Endothelial cell of umbilical vein (primary cell): ENCODE data around the gene SARS1.

Source experiments
- JUN ChIP-seq: IDR thresholded peaks from 2 replicates; pipeline ENCODE4 v1.6.1; 2011; ENCODE audit warnings: borderline replicate concordance, low read depth; ENCODE audit not compliant: insufficient read length, insufficient read depth
- MYC ChIP-seq: IDR thresholded peaks from one replicate; pipeline ENCODE4 v1.6.1; 2011; ENCODE audit warnings: mild to moderate bottlenecking, low read depth, low read length
- POLR2A ChIP-seq: IDR thresholded peaks from 2 replicates; pipeline ENCODE4 v1.6.1; 2012; ENCODE audit warnings: low read depth, mild to moderate bottlenecking, control low read depth, low read length
- POLR2AphosphoS5 ChIP-seq: IDR thresholded peaks from 2 replicates; pipeline ENCODE4 v1.6.1; 2012; ENCODE audit warnings: low read depth, mild to moderate bottlenecking, control low read depth, low read length, moderate library complexity; ENCODE audit not compliant: insufficient read depth
- TF ChIP-seq, protein P1 (sequence below), 2 donors: IDR thresholded peaks; 1 replicate in 1 of 2; 2 replicates in 1 of 2; pipeline ENCODE4 v1.5.1; 2011; ENCODE audit warnings: low read length in 2 of 2, mild to moderate bottlenecking in 2 of 2, moderate library complexity in 2 of 2, control low read depth in 1 of 2, inconsistent platforms in 1 of 2, low read depth in 1 of 2; ENCODE audit not compliant: insufficient read depth in 1 of 2; ENCODE audit errors: extremely low read depth in 1 of 2
- TF ChIP-seq, protein P2 (sequence below): IDR thresholded peaks from 2 replicates; pipeline ENCODE4 v1.6.1; 2011; ENCODE audit not compliant: insufficient read depth, insufficient read length

DNA sequence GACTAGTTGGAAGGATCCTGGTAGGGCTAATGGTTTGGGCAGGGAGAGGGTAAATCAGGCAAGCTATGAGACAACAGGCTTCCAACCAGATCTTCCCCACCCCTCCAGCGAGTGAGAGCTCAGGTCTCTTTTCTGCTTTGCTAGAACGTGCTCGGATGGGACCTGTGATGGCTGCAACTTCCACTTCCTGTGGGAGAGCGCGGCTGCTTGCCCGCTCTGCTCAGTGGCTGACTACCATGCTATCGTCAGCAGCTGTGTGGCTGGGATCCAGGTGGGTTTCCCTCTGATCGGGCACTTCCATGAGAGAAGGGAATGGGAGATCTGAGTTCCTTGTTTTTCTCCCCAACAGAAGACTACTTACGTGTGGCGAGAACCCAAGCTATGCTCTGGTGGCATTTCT, 14.0 kb upstream of the SARS1 start:
- TF ChIP-seq, protein P1, sequence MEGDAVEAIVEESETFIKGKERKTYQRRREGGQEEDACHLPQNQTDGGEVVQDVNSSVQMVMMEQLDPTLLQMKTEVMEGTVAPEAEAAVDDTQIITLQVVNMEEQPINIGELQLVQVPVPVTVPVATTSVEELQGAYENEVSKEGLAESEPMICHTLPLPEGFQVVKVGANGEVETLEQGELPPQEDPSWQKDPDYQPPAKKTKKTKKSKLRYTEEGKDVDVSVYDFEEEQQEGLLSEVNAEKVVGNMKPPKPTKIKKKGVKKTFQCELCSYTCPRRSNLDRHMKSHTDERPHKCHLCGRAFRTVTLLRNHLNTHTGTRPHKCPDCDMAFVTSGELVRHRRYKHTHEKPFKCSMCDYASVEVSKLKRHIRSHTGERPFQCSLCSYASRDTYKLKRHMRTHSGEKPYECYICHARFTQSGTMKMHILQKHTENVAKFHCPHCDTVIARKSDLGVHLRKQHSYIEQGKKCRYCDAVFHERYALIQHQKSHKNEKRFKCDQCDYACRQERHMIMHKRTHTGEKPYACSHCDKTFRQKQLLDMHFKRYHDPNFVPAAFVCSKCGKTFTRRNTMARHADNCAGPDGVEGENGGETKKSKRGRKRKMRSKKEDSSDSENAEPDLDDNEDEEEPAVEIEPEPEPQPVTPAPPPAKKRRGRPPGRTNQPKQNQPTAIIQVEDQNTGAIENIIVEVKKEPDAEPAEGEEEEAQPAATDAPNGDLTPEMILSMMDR (IDR thresholded peaks at IDR 0.05; ENCODE audit: extremely low read depth in 1 of 2, insufficient read depth in 1 of 2, low read depth in 1 of 2, low read length in 2 of 2): no peak
- TF ChIP-seq POLR2A (no peak), JUN (no peak), POLR2AphosphoS5 (no peak), MYC (no peak)
- TF ChIP-seq, protein P2, sequence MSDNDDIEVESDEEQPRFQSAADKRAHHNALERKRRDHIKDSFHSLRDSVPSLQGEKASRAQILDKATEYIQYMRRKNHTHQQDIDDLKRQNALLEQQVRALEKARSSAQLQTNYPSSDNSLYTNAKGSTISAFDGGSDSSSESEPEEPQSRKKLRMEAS: no peak
